OCI-LY3 (cell line): ENCODE measurements around the gene BAZ2A.

Experiments
- H2AFZ ChIP-seq: fragments of 200-600, 300-600 bp; shearing (Covaris generic); 2 replicates; pipeline ENCODE4 v1.6.0; 2014; ENCODE audit warnings: antibody characterized with exemption, low read depth, low read length
- H3K27ac ChIP-seq: fragments of 200-600, 300-600 bp; sonication (generic); 2 replicates; pipeline ENCODE4 v1.5.1; 2014; ENCODE audit warnings: mild to moderate bottlenecking, low read length, moderate library complexity, mixed read lengths
- H3K27me3 ChIP-seq: fragments of 200-600, 300-600 bp; sonication (generic); 2 replicates; pipeline ENCODE4 v1.6.1; 2014; ENCODE audit warnings: low read depth, low read length, mixed read lengths
- H3K36me3 ChIP-seq: fragments of 200-600, 300-600 bp; sonication (generic); replicated peaks from 2 replicates; pipeline ENCODE3; 2014; ENCODE audit warnings: low read depth, low read length, mixed read lengths
- H3K4me1 ChIP-seq: fragments of 300-600, 200-600 bp; sonication (generic); 2 replicates; pipeline ENCODE4 v1.6.1; 2014; ENCODE audit warnings: low read length, mixed read lengths
- H3K4me2 ChIP-seq: fragments of 200-600, 300-600 bp; sonication (generic); 2 replicates; pipeline ENCODE4 v1.6.1; 2014; ENCODE audit warnings: low read length, mixed read lengths
- H3K4me3 ChIP-seq: fragments of 300-600, 200-600 bp; sonication (generic); 2 replicates; pipeline ENCODE4 v1.5.1; 2014; ENCODE audit warnings: antibody characterized with exemption, mild to moderate bottlenecking, low read length, moderate library complexity
- H3K79me2 ChIP-seq: fragments of 300-600, 200-600 bp; shearing (Covaris generic); 2 replicates; pipeline ENCODE4 v1.6.1; 2014; ENCODE audit warnings: mild to moderate bottlenecking, low read length, mixed read lengths
- H3K9ac ChIP-seq: fragments of 300-600, 200-600 bp; shearing (Covaris generic); 2 replicates; pipeline ENCODE4 v1.6.0; 2014; ENCODE audit warnings: mild to moderate bottlenecking, low read length, moderate library complexity
- H3K9me3 ChIP-seq: fragments of 200-600, 300-600 bp; shearing (Covaris generic); 2 replicates; pipeline ENCODE4 v1.6.1; 2014; ENCODE audit warnings: low read length, mixed read lengths; ENCODE audit not compliant: insufficient read depth
- H4K20me1 ChIP-seq: fragments of 200-600, 300-600 bp; sonication (generic); 2 replicates; pipeline ENCODE4 v1.6.1; 2016; ENCODE audit warnings: low read length, mixed read lengths; ENCODE audit not compliant: insufficient read depth
- EZH2phosphoT487 ChIP-seq: fragments of 200-600 bp; shearing (Covaris generic); IDR thresholded peaks from 2 replicates; pipeline ENCODE4 v1.6.1; 2018; ENCODE audit warnings: antibody characterized with exemption, mixed run types, low read depth
- TF ChIP-seq, protein P1 (sequence below): fragments of 200-600, 300-600 bp; sonication (generic); IDR thresholded peaks from 2 replicates; pipeline ENCODE4 v1.5.1; 2014; ENCODE audit warnings: antibody characterized with exemption, low read length, low read depth

The BAZ2A gene

GRCh38 chr12:56632701-56633467 is 2.8 kb upstream of the BAZ2A start:
- H3K79me2 ChIP-seq = peaks cover 72% of the 10 kb centered on the region
- peak overlapping the region; percentile 86 for H3K4me3 ChIP-seq
- peak overlapping the region; percentile 98 for H3K9ac ChIP-seq
- peak overlapping the region; percentile 98 for H3K27ac ChIP-seq
- H3K36me3 ChIP-seq = peaks cover 12% of the 10 kb centered on the region
- no peaks in the 10 kb centered on the region for H3K9me3 ChIP-seq
- TF ChIP-seq, protein P1, sequence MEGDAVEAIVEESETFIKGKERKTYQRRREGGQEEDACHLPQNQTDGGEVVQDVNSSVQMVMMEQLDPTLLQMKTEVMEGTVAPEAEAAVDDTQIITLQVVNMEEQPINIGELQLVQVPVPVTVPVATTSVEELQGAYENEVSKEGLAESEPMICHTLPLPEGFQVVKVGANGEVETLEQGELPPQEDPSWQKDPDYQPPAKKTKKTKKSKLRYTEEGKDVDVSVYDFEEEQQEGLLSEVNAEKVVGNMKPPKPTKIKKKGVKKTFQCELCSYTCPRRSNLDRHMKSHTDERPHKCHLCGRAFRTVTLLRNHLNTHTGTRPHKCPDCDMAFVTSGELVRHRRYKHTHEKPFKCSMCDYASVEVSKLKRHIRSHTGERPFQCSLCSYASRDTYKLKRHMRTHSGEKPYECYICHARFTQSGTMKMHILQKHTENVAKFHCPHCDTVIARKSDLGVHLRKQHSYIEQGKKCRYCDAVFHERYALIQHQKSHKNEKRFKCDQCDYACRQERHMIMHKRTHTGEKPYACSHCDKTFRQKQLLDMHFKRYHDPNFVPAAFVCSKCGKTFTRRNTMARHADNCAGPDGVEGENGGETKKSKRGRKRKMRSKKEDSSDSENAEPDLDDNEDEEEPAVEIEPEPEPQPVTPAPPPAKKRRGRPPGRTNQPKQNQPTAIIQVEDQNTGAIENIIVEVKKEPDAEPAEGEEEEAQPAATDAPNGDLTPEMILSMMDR = peak; percentile 6; the same call in 1 of the 2 replicates
- TF ChIP-seq EZH2phosphoT487 = no peak
- H3K4me2 ChIP-seq = peak overlapping the region; percentile 97
- H4K20me1 ChIP-seq = peaks cover 12% of the 10 kb centered on the region
- H3K4me1 ChIP-seq = peaks cover 52% of the 10 kb centered on the region
- no peaks in the 10 kb centered on the region for H3K27me3 ChIP-seq
- H2AFZ ChIP-seq = no peak overlapping the region

DNA sequence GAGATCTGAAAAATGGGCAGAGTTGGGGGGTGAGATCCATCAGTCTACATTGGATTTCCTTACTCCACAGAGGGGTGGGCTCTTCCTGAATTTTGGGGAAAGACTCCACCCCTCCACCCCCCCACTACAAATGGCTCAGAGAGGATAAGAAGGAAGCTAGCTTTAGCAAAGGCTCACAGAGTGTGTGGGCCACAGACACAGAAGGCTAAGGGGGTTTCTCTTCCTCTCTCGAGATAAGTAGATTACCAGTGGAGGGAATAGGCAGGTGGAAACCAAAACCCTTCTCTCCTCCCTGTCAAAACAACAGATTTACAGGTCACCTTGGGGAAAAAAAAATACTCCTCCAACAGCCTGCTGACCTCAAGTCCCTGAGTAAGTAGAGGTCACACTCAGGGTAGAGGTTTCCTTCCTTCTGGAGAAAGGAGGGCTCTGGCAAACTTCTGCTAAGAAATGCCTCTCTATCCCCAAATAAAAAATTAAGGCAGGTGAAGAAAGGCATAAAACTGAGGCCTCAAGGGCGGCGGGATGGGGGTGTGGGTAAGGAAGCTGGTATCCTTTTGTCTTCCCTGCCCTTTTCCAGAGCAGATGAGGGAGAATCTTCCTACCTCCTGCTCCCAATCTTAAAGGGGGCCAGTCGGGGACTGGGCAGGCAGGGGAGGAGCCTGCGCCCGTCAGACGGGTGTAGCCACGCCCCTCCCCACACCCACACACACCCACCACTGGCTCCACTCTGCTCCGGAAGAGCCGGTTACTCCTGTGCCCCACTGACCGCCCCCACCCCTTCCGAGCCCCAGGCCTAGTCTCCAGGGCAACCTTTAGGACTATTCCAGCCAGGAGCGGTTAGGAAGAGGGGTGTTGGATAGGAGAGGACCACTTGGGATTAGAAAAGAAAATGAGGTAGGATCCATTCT is 1.9 kb upstream of the BAZ2A start:
- no peaks in the 10 kb centered on the region for H3K27me3 ChIP-seq
- H2AFZ ChIP-seq = no peak overlapping the region
- H3K4me1 ChIP-seq = peaks cover 45% of the 10 kb centered on the region
- no peaks in the 10 kb centered on the region for H3K9me3 ChIP-seq
- H3K9ac ChIP-seq = peak overlapping the region; percentile 98
- H3K27ac ChIP-seq = peak overlapping the region; percentile 98
- H3K79me2 ChIP-seq = peaks cover 81% of the 10 kb centered on the region
- peaks cover 8% of the 10 kb centered on the region for H3K36me3 ChIP-seq
- H3K4me2 ChIP-seq = peak overlapping the region; percentile 97
- peak overlapping the region; percentile 86 for H3K4me3 ChIP-seq
- H4K20me1 ChIP-seq = peaks cover 16% of the 10 kb centered on the region
- TF ChIP-seq, protein P1 = no peak
- TF ChIP-seq EZH2phosphoT487 = no peak

DNA sequence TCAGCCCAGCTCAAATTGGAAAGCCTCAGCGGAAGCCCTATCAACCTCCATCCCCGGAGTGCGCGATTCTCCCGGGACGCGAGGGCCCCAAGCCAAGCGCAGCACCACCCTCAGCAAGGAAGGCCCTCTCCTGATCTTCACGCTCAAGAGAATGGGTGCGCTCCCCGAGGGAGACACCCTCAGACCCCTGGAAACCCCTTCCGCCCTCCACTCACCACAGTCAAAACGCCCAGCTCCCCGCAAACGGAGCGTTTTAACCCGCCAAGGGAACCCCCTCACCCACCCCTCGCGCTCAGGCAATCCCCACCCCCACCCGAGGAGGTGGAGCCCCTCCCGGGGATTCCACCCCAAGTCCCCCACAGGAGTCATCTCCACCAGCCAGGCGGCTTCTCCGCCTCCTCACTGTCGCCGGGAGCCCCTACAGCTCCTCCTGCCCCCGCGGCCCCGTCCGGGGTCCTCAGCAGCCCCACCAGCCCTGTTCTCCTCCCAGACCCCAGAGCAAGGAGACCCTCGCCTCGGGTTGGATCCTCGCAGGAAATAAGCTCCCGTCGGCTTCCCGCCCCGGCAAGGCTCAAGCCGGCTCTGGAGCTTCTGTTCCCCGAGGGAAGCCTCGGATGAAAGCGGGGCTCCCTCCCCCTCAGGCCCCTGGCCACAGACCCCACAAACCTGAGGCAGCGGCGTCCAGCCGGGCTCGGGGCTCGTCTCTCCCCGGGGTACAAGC is 507 bp downstream of the BAZ2A start:
- Histone ChIP-seq H2AFZ (no peak overlapping the region), H3K27me3 (no peaks in the 10 kb centered on the region), H3K9ac (peak overlapping the region; percentile 100), H3K4me2 (peak overlapping the region; percentile 78), H3K4me1 (peaks cover 49% of the 10 kb centered on the region), H3K27ac (peak overlapping the region; percentile 98), H3K9me3 (no peaks in the 10 kb centered on the region), H3K79me2 (peaks cover 93% of the 10 kb centered on the region), H3K36me3 (peaks cover 20% of the 10 kb centered on the region), H4K20me1 (peaks cover 34% of the 10 kb centered on the region), H3K4me3 (peak overlapping the region; percentile 91)
- TF ChIP-seq, protein P1 = no peak
- no peak for TF ChIP-seq EZH2phosphoT487
